ENCODE data around the gene SMIM3.

Gene SMIM3

GRCh38 chr5:150759334-150759583 is 19.3 kb upstream of the SMIM3 start:
- H3K27ac ChIP-seq (replicated peaks; ENCODE audit: low read length): peak overlapping the region; percentile 69
- peak overlapping the region; percentile 72 to 83 for H3K4me3 ChIP-seq (ENCODE audit: low read length in 2 of 2)
- peaks cover 3 to 6% of the 10 kb centered on the region in 2 donors for H3K9me3 ChIP-seq (replicated peaks in 1 of 2; ENCODE audit: control insufficient read depth in 2 of 2, insufficient read depth in 1 of 2, low read depth in 1 of 2, low read length in 2 of 2)
- no peak overlapping the region for H2BK120ac ChIP-seq (ENCODE audit: low read depth, low read length)
- H3K36me3 ChIP-seq (replicated peaks in 1 of 2; ENCODE audit: control insufficient read depth in 2 of 2, insufficient read depth in 2 of 2, low read length in 2 of 2): peaks cover 3 to 33% of the 10 kb centered on the region in 2 donors
- WGBS, 2 donors (ENCODE audit: extremely low coverage in 2 of 2, insufficient read length in 2 of 2, insufficient replicate concordance in 1 of 2): no CpG with 5 or more reads among the region's 4 CpGs
- no peak overlapping the region for H4K91ac ChIP-seq (ENCODE audit: low read depth, low read length, poor library complexity)
- no peaks in the 10 kb centered on the region for H3K27me3 ChIP-seq (ENCODE audit: control insufficient read depth in 3 of 3, insufficient read depth in 3 of 3, low read depth in 1 of 3, low read length in 3 of 3)
- no peak overlapping the region for H2BK12ac ChIP-seq (ENCODE audit: low read length)
- peak overlapping the region; percentile 66 for H3K18ac ChIP-seq (ENCODE audit: low read length)
- H2BK5ac ChIP-seq (ENCODE audit: low read length): no peak overlapping the region
- H2AK5ac ChIP-seq (ENCODE audit: low read depth, low read length): no peak overlapping the region
- H3K4me1 ChIP-seq (ENCODE audit: control insufficient read depth in 2 of 2, insufficient read depth in 1 of 2, low read depth in 1 of 2, low read length in 2 of 2): peaks cover 0 to 9% of the 10 kb centered on the region in 2 donors
- peak overlapping the region; percentile 30 for H3K4me2 ChIP-seq (ENCODE audit: insufficient read depth, low read length, poor library complexity, severe bottlenecking)
- no peak overlapping the region for H3K9ac ChIP-seq (ENCODE audit: low read depth, low read length, poor library complexity)
- no peak overlapping the region for H3K14ac ChIP-seq (ENCODE audit: low read length)
- no peak overlapping the region for H2BK15ac ChIP-seq (ENCODE audit: low read length)
- H4K8ac ChIP-seq (ENCODE audit: low read depth, low read length): no peak overlapping the region
- no peak overlapping the region for H3K4ac ChIP-seq (ENCODE audit: low read length)
- peak overlapping the region; percentile 78 for H2AFZ ChIP-seq (ENCODE audit: low read length)
- H3K79me1 ChIP-seq (ENCODE audit: low read depth, low read length): peaks cover 2% of the 10 kb centered on the region
- H3K23ac ChIP-seq (ENCODE audit: low read depth, low read length, poor library complexity): no peak overlapping the region
- DNase-seq (ENCODE audit: low spot score): no peak

GRCh38 chr5:150762211-150762610 is 16.3 kb upstream of the SMIM3 start:
- Histone ChIP-seq H3K4me3 (ENCODE audit: low read length in 2 of 2) (no peak overlapping the region), H3K27ac (replicated peaks; ENCODE audit: low read length) (no peak overlapping the region), H3K9ac (ENCODE audit: low read depth, low read length, poor library complexity) (no peak overlapping the region), H2AK5ac (ENCODE audit: low read depth, low read length) (no peak overlapping the region), H3K4ac (ENCODE audit: low read length) (no peak overlapping the region), H3K14ac (ENCODE audit: low read length) (no peak overlapping the region), H2BK15ac (ENCODE audit: low read length) (no peak overlapping the region), H2BK12ac (ENCODE audit: low read length) (no peak overlapping the region), H3K18ac (ENCODE audit: low read length) (no peak overlapping the region), H4K8ac (ENCODE audit: low read depth, low read length) (no peak overlapping the region), H2AFZ (ENCODE audit: low read length) (no peak overlapping the region), H3K79me1 (ENCODE audit: low read depth, low read length) (peaks cover 2% of the 10 kb centered on the region), H4K91ac (ENCODE audit: low read depth, low read length, poor library complexity) (no peak overlapping the region), H3K27me3 (ENCODE audit: control insufficient read depth in 3 of 3, insufficient read depth in 3 of 3, low read depth in 1 of 3, low read length in 3 of 3) (peaks cover 0 to 18% (median 0%) of the 10 kb centered on the region in 3 experiments), H3K36me3 (replicated peaks in 1 of 2; ENCODE audit: control insufficient read depth in 2 of 2, insufficient read depth in 2 of 2, low read length in 2 of 2) (peaks cover 0 to 4% of the 10 kb centered on the region in 2 donors), H3K4me1 (ENCODE audit: control insufficient read depth in 2 of 2, insufficient read depth in 1 of 2, low read depth in 1 of 2, low read length in 2 of 2) (peaks cover 0 to 6% of the 10 kb centered on the region in 2 donors), H2BK5ac (ENCODE audit: low read length) (no peak overlapping the region), H3K23ac (ENCODE audit: low read depth, low read length, poor library complexity) (no peak overlapping the region), H3K4me2 (ENCODE audit: insufficient read depth, low read length, poor library complexity, severe bottlenecking) (no peak overlapping the region), H2BK120ac (ENCODE audit: low read depth, low read length) (no peak overlapping the region), H3K9me3 (replicated peaks in 1 of 2; ENCODE audit: control insufficient read depth in 2 of 2, insufficient read depth in 1 of 2, low read depth in 1 of 2, low read length in 2 of 2) (peaks cover 3 to 10% of the 10 kb centered on the region in 2 donors)
- WGBS, 2 donors (ENCODE audit: extremely low coverage in 2 of 2, insufficient read length in 2 of 2, insufficient replicate concordance in 1 of 2): no CpG with 5 or more reads among the region's 5 CpGs
- no peak for DNase-seq (ENCODE audit: low spot score)

GRCh38 chr5:150763023-150763769 is 15.4 kb upstream of the SMIM3 start:
- Histone ChIP-seq H3K4me2 (ENCODE audit: insufficient read depth, low read length, poor library complexity, severe bottlenecking) (no peak overlapping the region), H4K8ac (ENCODE audit: low read depth, low read length) (no peak overlapping the region), H3K23ac (ENCODE audit: low read depth, low read length, poor library complexity) (no peak overlapping the region), H4K91ac (ENCODE audit: low read depth, low read length, poor library complexity) (no peak overlapping the region), H3K27ac (replicated peaks; ENCODE audit: low read length) (no peak overlapping the region), H3K4ac (ENCODE audit: low read length) (no peak overlapping the region), H2AFZ (ENCODE audit: low read length) (peak overlapping the region; percentile 37), H3K4me3 (ENCODE audit: low read length in 2 of 2) (no peak overlapping the region), H2BK5ac (ENCODE audit: low read length) (no peak overlapping the region), H2BK120ac (ENCODE audit: low read depth, low read length) (no peak overlapping the region), H3K18ac (ENCODE audit: low read length) (no peak overlapping the region), H3K14ac (ENCODE audit: low read length) (no peak overlapping the region), H3K36me3 (replicated peaks in 1 of 2; ENCODE audit: control insufficient read depth in 2 of 2, insufficient read depth in 2 of 2, low read length in 2 of 2) (no peaks in the 10 kb centered on the region), H3K4me1 (ENCODE audit: control insufficient read depth in 2 of 2, insufficient read depth in 1 of 2, low read depth in 1 of 2, low read length in 2 of 2) (peaks cover 0 to 3% of the 10 kb centered on the region in 2 donors), H3K79me1 (ENCODE audit: low read depth, low read length) (no peaks in the 10 kb centered on the region), H3K9me3 (replicated peaks in 1 of 2; ENCODE audit: control insufficient read depth in 2 of 2, insufficient read depth in 1 of 2, low read depth in 1 of 2, low read length in 2 of 2) (peaks cover 3 to 10% of the 10 kb centered on the region in 2 donors), H3K27me3 (ENCODE audit: control insufficient read depth in 3 of 3, insufficient read depth in 3 of 3, low read depth in 1 of 3, low read length in 3 of 3) (peaks cover 0 to 24% (median 0%) of the 10 kb centered on the region in 3 experiments), H2AK5ac (ENCODE audit: low read depth, low read length) (no peak overlapping the region), H2BK15ac (ENCODE audit: low read length) (no peak overlapping the region), H3K9ac (ENCODE audit: low read depth, low read length, poor library complexity) (no peak overlapping the region), H2BK12ac (ENCODE audit: low read length) (no peak overlapping the region)
- no peak for DNase-seq (ENCODE audit: low spot score)
- WGBS, 2 donors (ENCODE audit: extremely low coverage in 2 of 2, insufficient read length in 2 of 2, insufficient replicate concordance in 1 of 2): no CpG with 5 or more reads among the region's 7 CpGs

- no peak overlapping the region for H3K27ac ChIP-seq (replicated peaks; ENCODE audit: low read length)
- H3K9ac ChIP-seq (ENCODE audit: low read depth, low read length, poor library complexity): no peak overlapping the region
- H3K36me3 ChIP-seq (replicated peaks in 1 of 2; ENCODE audit: control insufficient read depth in 2 of 2, insufficient read depth in 2 of 2, low read length in 2 of 2): no peaks in the 10 kb centered on the region
- H2BK120ac ChIP-seq (ENCODE audit: low read depth, low read length): no peak overlapping the region
- peak overlapping the region; percentile 45 for H2AFZ ChIP-seq (ENCODE audit: low read length)
- H3K4ac ChIP-seq (ENCODE audit: low read length): no peak overlapping the region
- no peak overlapping the region for H3K14ac ChIP-seq (ENCODE audit: low read length)
- no peak overlapping the region for H2BK15ac ChIP-seq (ENCODE audit: low read length)
- H2AK5ac ChIP-seq (ENCODE audit: low read depth, low read length): no peak overlapping the region
- H3K4me1 ChIP-seq (ENCODE audit: control insufficient read depth in 2 of 2, insufficient read depth in 1 of 2, low read depth in 1 of 2, low read length in 2 of 2): no peaks in the 10 kb centered on the region
- no peak overlapping the region for H3K23ac ChIP-seq (ENCODE audit: low read depth, low read length, poor library complexity)
- no peaks in the 10 kb centered on the region for H3K79me1 ChIP-seq (ENCODE audit: low read depth, low read length)
- H4K91ac ChIP-seq (ENCODE audit: low read depth, low read length, poor library complexity): no peak overlapping the region
- H2BK5ac ChIP-seq (ENCODE audit: low read length): no peak overlapping the region
- no CpG with 5 or more reads among the region's 2 CpGs for WGBS, 2 donors (ENCODE audit: extremely low coverage in 2 of 2, insufficient read length in 2 of 2, insufficient replicate concordance in 1 of 2)
- H3K4me2 ChIP-seq (ENCODE audit: insufficient read depth, low read length, poor library complexity, severe bottlenecking): no peak overlapping the region
- no peak overlapping the region for H2BK12ac ChIP-seq (ENCODE audit: low read length)
- H3K4me3 ChIP-seq (ENCODE audit: low read length in 2 of 2): no peak overlapping the region
- peaks cover 0 to 24% (median 0%) of the 10 kb centered on the region in 3 experiments for H3K27me3 ChIP-seq (ENCODE audit: control insufficient read depth in 3 of 3, insufficient read depth in 3 of 3, low read depth in 1 of 3, low read length in 3 of 3)
- H3K18ac ChIP-seq (ENCODE audit: low read length): no peak overlapping the region
- no peak overlapping the region for H4K8ac ChIP-seq (ENCODE audit: low read depth, low read length)
- H3K9me3 ChIP-seq (replicated peaks in 1 of 2; ENCODE audit: control insufficient read depth in 2 of 2, insufficient read depth in 1 of 2, low read depth in 1 of 2, low read length in 2 of 2): peaks cover 3 to 8% of the 10 kb centered on the region in 2 donors
- no peak for DNase-seq (ENCODE audit: low spot score)
These were observed 14.0 kb upstream of the SMIM3 start for GRCh38 chr5:150764530-150764929.

Data from neuronal stem cell (in vitro differentiated cells).